NB4 (cell line): Measurements from ENCODE around the gene RBKS.

ENCODE experiments used
- DNase-seq: peaks from one replicate; pipeline ENCODE4 v3.0.0; 2010; ENCODE audit warnings: low read depth
- H3K4me3 ChIP-seq: one replicate; pipeline ENCODE4 v1.5.1; 2011; ENCODE audit warnings: mild to moderate bottlenecking, low read depth, low read length, moderate library complexity
- MAX ChIP-seq: IDR thresholded peaks from 2 replicates; pipeline ENCODE4 v1.6.1; 2011; ENCODE audit warnings: low read depth, low read length
- MYC ChIP-seq: IDR thresholded peaks from 2 replicates; pipeline ENCODE4 v1.6.1; 2011; ENCODE audit warnings: low read depth, low read length
- POLR2A ChIP-seq: IDR thresholded peaks from 2 replicates; pipeline ENCODE4 v1.6.1; 2011; ENCODE audit warnings: mild to moderate bottlenecking; ENCODE audit not compliant: insufficient read length; ENCODE audit errors: extremely low read depth
- TF ChIP-seq, protein P1 (sequence below): IDR thresholded peaks from one replicate; pipeline ENCODE4 v1.5.1; 2012; ENCODE audit warnings: low read depth, low read length

The RBKS gene

DNA sequence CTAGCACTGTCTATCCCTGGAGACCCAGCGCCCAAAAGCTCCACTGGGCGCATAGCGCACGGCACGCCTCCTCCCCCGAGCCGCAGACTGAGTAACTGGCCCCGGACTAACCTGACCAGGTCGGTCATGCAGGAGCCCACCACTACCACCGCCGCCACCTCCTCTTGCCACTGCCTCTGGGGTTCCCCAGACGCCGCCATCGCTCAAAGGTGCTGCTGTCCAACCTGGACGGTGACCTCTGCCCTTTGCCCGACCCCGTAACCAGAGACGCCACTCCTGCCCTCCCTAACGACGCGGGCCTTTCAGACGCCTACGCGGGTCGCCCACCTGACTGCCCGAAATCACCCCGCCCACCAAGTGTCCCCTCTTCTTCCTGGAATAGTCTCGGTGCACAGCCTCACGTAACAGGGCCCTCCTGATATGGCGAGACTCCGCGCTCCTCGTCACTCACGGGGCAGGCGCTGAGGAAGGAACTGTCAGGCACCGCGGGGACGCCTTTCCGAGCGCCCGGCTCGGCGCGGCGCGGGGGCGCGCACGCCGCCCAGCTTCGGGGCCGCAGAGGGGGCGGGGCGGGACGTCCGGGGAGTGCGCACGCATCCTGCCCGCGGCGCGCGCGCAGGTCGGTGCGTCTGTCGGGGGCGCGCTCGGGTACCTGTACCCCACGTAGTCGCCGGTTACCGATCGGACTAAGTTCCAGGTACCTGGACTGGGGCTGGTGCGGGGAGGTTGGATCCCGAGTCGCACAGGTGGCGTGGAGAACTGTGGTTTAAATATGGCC is at the start of gene RBKS, which contains the start of gene BABAM2:
TSS of gene RBKS (minus strand) at position 242 of the 778 bp plus-strand sequence. CDS start at position 200, 42 bp downstream.
TSS of gene BABAM2 (plus strand) at position 584 of the 778 bp plus-strand sequence. CDS start 3,828 bp downstream, outside the sequence.
- TF ChIP-seq POLR2A: peak; percentile 67
- no peak for TF ChIP-seq MAX
- TF ChIP-seq, protein P1, sequence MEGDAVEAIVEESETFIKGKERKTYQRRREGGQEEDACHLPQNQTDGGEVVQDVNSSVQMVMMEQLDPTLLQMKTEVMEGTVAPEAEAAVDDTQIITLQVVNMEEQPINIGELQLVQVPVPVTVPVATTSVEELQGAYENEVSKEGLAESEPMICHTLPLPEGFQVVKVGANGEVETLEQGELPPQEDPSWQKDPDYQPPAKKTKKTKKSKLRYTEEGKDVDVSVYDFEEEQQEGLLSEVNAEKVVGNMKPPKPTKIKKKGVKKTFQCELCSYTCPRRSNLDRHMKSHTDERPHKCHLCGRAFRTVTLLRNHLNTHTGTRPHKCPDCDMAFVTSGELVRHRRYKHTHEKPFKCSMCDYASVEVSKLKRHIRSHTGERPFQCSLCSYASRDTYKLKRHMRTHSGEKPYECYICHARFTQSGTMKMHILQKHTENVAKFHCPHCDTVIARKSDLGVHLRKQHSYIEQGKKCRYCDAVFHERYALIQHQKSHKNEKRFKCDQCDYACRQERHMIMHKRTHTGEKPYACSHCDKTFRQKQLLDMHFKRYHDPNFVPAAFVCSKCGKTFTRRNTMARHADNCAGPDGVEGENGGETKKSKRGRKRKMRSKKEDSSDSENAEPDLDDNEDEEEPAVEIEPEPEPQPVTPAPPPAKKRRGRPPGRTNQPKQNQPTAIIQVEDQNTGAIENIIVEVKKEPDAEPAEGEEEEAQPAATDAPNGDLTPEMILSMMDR: no peak
- TF ChIP-seq MYC: peak; percentile 50; the same call in 1 of the 2 replicates
- peak; percentile 92 for DNase-seq
- peak within 1 kb of the TSS; percentile 92 for H3K4me3 ChIP-seq

GRCh38 chr2:27935026-27935425 is 44.8 kb upstream of the RBKS start:
- DNase-seq: no peak
- H3K4me3 ChIP-seq: no peak overlapping the region
- TF ChIP-seq MYC (no peak), MAX (no peak), POLR2A (no peak)
- TF ChIP-seq, protein P1: no peak

- DNase-seq: no peak
- H3K4me3 ChIP-seq: no peak overlapping the region
- TF ChIP-seq MYC (no peak), MAX (no peak), POLR2A (no peak)
- TF ChIP-seq, protein P1: no peak
These were observed 42.2 kb upstream of the RBKS start for GRCh38 chr2:27932396-27932795.

- TF ChIP-seq MYC: no peak
- TF ChIP-seq POLR2A: no peak
- TF ChIP-seq, protein P1: no peak
- DNase-seq: no peak
- H3K4me3 ChIP-seq: no peak overlapping the region
These were observed 41.3 kb upstream of the RBKS start for GRCh38 chr2:27931361-27931950.

DNA sequence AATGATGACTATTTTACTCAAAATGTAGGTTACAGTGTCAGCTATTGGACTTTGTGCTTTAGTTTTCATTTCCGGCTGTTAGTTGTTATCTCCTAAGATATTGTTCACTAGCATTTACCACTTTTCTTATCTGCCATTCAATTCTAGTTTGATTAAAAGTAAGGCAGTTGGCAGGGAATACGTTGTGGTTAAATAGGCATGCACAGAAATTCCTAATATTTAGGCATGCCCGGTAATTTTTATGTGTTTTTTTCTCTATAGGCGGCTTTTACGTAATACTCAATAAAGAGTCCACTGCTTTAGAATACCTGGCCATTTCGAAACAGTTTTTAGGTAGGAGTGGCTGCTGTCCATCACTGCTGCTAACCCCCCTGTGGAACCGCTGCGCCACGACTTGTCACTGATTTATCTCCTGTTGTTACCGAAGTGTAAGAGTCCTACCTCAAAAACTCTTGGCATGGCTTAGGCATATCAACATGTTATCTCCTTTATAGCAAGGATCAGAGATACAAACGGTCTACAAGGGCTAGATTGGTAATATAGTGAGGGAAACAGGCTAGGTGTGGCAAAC is 39.8 kb upstream of the RBKS start:
- H3K4me3 ChIP-seq: no peak overlapping the region
- DNase-seq: no peak
- TF ChIP-seq MYC: no peak
- TF ChIP-seq, protein P1: no peak
- TF ChIP-seq MAX: no peak
- no peak for TF ChIP-seq POLR2A
